Measurements from ENCODE around the gene CCDC57.

Gene CCDC57

DNA sequence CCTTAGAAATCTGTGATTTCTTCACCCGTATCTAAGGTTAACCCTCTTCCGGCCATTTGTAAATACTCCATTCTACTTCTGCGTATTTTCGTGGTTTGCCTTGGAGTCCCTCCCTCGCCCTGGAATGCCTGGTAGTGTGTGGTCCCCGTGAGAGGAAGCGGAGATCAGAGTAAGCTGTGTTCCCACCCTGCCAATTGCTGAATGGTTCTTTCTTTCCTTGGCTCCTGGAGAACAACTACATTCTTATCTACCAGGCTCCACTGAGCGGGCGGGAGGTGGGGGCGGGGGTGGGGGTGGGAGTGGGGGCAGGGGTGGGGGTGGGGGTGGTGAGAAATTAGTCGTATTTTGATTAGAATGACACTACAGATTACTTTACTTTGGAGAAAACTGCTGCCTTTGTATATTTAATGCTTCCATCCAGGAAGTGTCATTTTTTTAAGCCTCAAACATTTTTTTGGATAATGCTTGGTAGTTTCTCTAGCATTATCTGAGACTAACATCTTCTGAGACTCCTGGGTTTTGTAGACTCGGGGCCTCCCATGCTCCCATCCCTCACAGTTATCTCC, 93.7 kb downstream of the CCDC57 start:
- no peak for DNase-seq

DNA sequence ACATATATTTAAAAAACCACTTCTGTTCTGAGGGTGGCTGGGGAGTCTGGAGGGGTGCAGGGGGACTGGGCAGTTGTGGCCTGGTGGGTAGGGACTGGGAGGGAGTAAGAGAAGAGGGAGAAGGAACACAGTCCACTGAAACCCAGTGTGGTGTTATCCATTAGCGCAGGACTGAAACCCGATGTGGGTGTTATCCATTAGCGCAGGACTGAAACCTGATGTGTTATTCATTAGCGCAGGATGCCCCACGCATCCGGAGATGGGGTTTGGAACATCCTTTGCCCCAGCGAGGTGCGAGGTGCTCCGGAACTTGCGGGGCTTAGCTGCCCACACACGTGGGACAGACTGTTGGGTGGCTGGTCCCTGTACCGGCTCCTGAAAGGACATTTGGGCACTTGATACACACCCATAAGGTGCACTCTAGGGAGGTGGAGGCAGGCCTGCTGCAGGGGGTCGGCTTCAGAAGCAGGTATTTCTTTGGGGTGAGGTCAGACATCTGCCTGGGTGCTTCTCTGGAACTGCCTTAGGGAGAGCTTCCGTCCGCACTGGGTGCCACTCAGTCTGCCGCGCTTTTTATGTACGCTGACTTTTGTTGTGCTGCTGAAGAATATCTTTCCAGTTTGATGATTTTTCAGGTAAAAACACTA, 94.4 kb downstream of the CCDC57 start:
- DNase-seq, result no peak

- no peak for DNase-seq
Observed at GRCh38 chr17:82117139-82118090, 95.2 kb downstream of the CCDC57 start.

DNA sequence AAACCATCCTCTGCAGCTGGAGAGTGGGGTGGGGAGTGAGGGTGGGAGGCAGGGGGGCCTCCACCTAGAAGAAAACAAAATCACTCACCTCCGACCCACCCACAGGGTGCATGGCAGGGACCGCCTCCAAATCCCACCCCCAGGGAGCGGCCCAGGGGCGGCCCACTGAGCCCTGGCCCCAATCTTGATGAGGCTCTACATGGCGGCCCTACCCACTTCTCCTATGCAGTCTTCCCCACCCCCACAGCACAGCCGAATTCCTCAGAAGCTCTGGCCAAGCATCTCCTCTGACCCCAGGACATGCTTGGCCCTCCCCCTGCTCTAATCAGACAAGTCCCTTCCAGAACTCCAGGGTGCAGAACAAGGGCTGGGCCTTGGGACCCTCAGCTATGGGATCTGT, 96.4 kb downstream of the CCDC57 start:
- DNase-seq, result no peak

DNA sequence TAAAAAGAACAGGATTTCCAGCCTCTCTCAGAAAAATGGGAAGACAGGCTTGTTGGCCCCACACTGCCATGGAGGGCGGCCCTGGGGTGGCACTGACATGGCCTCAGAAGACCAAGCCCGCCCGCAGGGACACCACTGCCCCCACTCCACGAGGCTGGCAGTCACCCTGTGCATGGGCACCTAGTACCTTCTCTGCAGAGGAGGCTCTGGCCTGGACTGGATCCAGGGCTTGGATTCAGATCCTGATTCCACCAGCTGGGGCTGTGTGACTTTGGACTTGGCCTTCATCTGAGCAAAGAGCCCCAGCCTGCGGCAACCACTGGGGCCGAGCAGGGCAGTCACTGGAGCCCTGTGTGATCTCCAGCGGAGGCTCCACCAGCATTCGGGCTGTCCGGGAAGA, 97.8 kb downstream of the CCDC57 start:
- no peak for DNase-seq

- no peak for DNase-seq
Observed at GRCh38 chr17:82114447-82114846, 98.2 kb downstream of the CCDC57 start.

DNA sequence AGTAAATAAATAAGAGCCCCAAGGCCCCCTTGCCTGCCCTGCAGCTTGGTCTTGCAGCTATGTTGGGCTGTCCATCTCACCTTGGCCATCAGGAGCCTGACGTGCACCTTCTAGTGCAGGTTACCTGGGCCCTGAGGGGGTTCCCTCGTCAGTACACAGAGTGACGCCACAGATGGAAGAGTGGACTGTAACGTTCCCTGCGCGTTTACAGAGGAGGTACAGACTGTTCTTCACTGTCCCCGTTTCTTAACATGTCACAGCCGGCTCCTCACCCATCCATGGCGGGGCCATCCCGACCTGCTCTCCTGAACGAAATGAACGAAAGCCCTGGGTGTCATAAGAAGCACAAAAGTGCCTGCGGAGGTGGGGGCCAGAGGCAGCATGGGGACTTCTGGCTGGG, 98.7 kb downstream of the CCDC57 start:
- no peak for DNase-seq

DNA sequence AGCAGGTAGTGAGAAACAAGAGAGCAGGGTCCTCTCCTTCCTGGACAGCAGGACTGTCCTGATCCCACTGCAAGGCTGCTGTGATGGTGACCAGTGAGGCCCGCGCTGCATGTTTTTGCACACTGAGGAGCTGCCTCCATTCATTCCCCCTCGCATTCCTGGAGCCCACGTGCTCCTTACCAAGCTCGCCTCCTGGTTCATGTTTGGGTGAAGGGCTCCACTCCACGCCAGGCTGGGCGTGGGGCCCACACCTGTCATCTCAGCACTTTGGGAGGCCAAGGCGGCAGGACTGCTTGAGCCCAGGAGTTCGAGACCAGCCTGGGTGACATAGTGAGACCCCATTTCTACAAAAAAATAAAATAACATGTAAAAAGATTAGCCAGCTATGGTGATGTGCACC, 99.2 kb downstream of the CCDC57 start:
- no peak for DNase-seq

DNA sequence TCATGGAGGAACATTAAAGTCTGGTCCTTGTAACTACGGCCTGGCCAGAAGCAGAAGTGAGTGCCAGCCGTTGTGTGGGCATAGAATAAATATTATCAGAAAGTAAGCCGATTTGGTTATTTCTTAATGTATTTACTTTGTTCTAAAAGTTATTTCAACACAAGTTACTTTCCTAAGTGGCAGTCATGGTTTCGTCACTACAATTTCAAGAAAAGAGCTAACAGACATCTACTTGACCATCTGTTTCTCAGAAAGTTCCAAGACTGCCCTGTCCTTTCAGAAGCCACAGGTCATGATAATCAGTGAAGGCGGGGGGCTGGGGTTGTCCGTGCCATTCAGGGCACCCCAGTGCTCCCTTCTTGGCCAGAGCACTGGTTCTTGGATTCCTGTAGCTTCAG, 99.7 kb downstream of the CCDC57 start:
- DNase-seq, result no peak

GRCh38 chr17:82112181-82112913, 100.3 kb downstream of the CCDC57 start:
- DNase-seq, result no peak

DNA sequence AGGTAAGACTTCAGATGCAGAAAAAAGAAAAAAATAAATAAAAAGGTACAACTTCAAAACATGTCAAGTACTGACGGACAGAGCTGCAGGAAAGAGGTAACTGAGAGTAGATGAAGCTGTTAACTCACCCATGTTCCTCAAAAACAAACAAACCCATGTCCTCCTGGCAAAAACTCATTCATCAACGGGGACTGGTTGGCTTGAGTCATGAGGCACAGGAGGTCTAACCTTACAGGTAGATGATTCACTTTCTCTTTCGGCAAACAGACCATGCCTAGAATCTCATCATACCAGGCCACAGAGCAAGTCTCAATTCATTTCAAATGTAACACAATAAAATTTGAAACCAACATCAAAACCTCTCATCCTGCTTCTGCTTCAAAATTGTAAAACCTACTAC, 102.3 kb downstream of the CCDC57 start:
- DNase-seq, result no peak

- no peak for DNase-seq
Observed at GRCh38 chr17:82108961-82109475, 103.6 kb downstream of the CCDC57 start.

- DNase-seq, result no peak
Observed at GRCh38 chr17:82108496-82108945, 104.1 kb downstream of the CCDC57 start.

DNA sequence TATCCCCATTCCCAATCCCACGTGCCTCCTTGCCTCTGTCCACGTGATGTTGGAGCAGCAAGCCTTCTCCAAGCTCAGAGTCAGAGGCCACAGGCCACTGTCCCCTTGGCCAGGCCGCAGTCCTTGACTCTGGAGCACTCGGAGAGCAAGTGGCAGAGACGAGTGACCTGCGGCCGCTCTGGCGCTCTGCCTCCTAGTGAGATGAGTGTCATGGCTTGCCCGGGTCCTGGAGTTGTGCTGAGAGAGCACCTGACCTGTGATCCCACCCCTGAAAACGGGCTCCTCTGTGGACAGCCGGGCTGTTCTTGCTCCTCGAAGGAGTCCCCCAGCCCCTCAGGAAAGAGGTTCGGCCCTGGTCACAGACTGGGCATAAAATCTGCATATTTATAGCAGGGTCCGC, 104.6 kb downstream of the CCDC57 start:
- no peak for DNase-seq

- DNase-seq, result no peak
Observed at GRCh38 chr17:82107341-82107860, 105.2 kb downstream of the CCDC57 start.

GRCh38 chr17:82106688-82107305, 105.8 kb downstream of the CCDC57 start:
- no peak for DNase-seq

- peak; percentile 47 for DNase-seq
Observed at GRCh38 chr17:82105882-82106687, 106.6 kb downstream of the CCDC57 start.

GRCh38 chr17:82105417-82105881, 107.2 kb downstream of the CCDC57 start:
- DNase-seq, result no peak

DNA sequence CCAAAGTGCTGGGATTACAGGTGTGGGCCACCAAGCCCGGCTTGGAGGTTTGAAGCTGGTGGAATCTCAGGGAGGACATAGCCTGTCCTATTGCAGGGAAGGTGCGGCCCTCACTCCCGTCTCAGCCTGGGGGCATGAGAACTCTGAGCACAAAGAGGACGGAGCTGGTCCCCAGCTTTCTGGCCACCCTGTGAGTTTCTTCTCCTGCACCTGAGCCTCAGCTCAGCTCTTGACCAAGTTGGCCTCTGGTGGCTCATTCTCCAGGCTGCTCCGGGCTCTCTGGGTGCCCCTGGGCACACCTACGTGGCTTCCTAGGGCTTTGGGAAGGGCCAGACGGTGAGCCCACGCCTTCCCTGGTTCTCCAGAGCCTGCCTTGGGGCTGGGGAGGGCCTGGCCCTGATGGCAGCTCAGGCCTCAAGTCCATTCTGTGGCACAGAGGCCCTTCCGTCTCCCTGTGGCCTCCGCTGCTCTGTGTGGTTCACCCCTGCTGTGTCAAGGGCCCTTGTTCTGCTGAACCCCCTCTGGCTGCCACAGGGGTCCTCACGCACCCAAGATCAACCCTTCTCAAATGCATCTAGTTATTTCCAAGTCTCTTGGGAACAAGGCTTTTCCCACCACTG, 107.7 kb downstream of the CCDC57 start:
- no peak for DNase-seq

Data from T1000 (cell line).